Testis (tissue), 3 donors: ENCODE results near the gene RPAP2. TPM values are rescaled to one million over a fixed set of nuclear protein-coding genes. Genes with fewer than 3 reads are reported as not detected.

ENCODE experiments used
- DNase-seq: peaks from one replicate; pipeline ENCODE4 v3.0.0-alpha.2; 2019
- H3K27ac ChIP-seq, 2 donors: fragments of 200-600 bp; sonication (generic); one replicate each; pipeline ENCODE4 v1.5.1; 2019
- H3K27me3 ChIP-seq: fragments of 200-600 bp; sonication (generic); one replicate; pipeline ENCODE4 v1.5.1; 2019
- H3K36me3 ChIP-seq: fragments of 200-600 bp; sonication (generic); one replicate; pipeline ENCODE4 v1.5.1; 2017; ENCODE audit warnings: low read depth; ENCODE audit errors: missing control alignments
- H3K4me1 ChIP-seq: fragments of 200-600 bp; sonication (generic); one replicate; pipeline ENCODE4 v1.5.1; 2019
- H3K4me3 ChIP-seq, 2 donors: fragments of 200-600 bp; sonication (generic); one replicate each; pipeline ENCODE4 v1.5.1; 2017 to 2019
- H3K9me3 ChIP-seq: fragments of 200-600 bp; sonication (generic); one replicate; pipeline ENCODE4 v1.5.1; 2017
- CTCF ChIP-seq, 3 experiments: fragments of 450-650 bp in 2 of 3; fragments of 200-600 bp in 1 of 3; sonication (generic) in 1 of 3; IDR thresholded peaks; one replicate each; pipeline ENCODE4 v1.5.1; 2016 to 2019; ENCODE audit warnings: antibody characterized with exemption in 3 of 3, mild to moderate bottlenecking in 2 of 3, moderate library complexity in 1 of 3
- POLR2A ChIP-seq: fragments of 450-650 bp; IDR thresholded peaks from one replicate; pipeline ENCODE4 v1.6.1; 2017; ENCODE audit warnings: antibody characterized with exemption, mild to moderate bottlenecking, moderate library complexity
- WGBS, 2 donors: methylation state at CpG; one replicate each; pipeline ENCODE4 v1.1.5; 2018; 5-methylcytosine and 5-hydroxymethylcytosine counted together
- intact Hi-C: fragments of 100-400 bp; cut with DNase I; formaldehyde crosslinking; loops from one replicate; pipeline ENCODE4 v1.15.1; 2023; ENCODE audit warnings: low total_unique reads
- polyA plus RNA-seq: library from polyadenylated mRNA; stranded (reverse); fragments of 350-450 nt; fragmentation: Illumina TruSeq; extraction: RNeasy Lipid Tissue Mini Kit (QIAGEN cat#74804); gene quantifications from one replicate; pipeline ENCODE4 v1.2.3, GENCODE V29; 2014; ENCODE audit warnings: low read depth, low replicate concordance; ENCODE audit not compliant: insufficient read depth
- total RNA-seq, 2 donors: library from RNA; depleted of rRNA; stranded (reverse); fragments of >200 nt; gene quantifications; one replicate each; pipeline ENCODE4 v1.2.3, GENCODE V29; 2016

Gene RPAP2
- total and polyA plus RNA-seq, 3 donors from 2014 or later = 5.8 to 14.5 (median 6.1) TPM

- TF ChIP-seq CTCF (IDR thresholded peaks at IDR 0.05) (no peak), POLR2A (no peak)
- Histone ChIP-seq H3K36me3 (no peaks in the 10 kb centered on the region), H3K27me3 (no peaks in the 10 kb centered on the region), H3K27ac (no peak overlapping the region), H3K4me3 (no peak overlapping the region), H3K9me3 (no peaks in the 10 kb centered on the region), H3K4me1 (no peaks in the 10 kb centered on the region)
- intact Hi-C loops = no loop called here
- no peak for DNase-seq
- WGBS, 2 donors = 51 to 64% methylated on average over 3 of the region's 3 CpGs
Measured at GRCh38 chr1:92362970-92363369, 64.1 kb downstream of the RPAP2 start.

- Histone ChIP-seq H3K27me3 (no peaks in the 10 kb centered on the region), H3K4me1 (no peaks in the 10 kb centered on the region), H3K36me3 (no peaks in the 10 kb centered on the region), H3K4me3 (no peak overlapping the region), H3K9me3 (no peaks in the 10 kb centered on the region), H3K27ac (no peak overlapping the region)
- WGBS, 2 donors = 92 to 97% methylated on average over 3 of the region's 3 CpGs
- intact Hi-C loops = no loop called here
- no peak for DNase-seq
- TF ChIP-seq CTCF (IDR thresholded peaks at IDR 0.05) (no peak), POLR2A (no peak)
Measured at GRCh38 chr1:92363401-92363800, 64.5 kb downstream of the RPAP2 start.

- TF ChIP-seq CTCF (IDR thresholded peaks at IDR 0.05) (no peak), POLR2A (no peak)
- Histone ChIP-seq H3K27me3 (no peaks in the 10 kb centered on the region), H3K4me1 (no peaks in the 10 kb centered on the region), H3K27ac (no peak overlapping the region), H3K4me3 (no peak overlapping the region), H3K9me3 (no peaks in the 10 kb centered on the region), H3K36me3 (no peaks in the 10 kb centered on the region)
- DNase-seq = no peak
- 77 to 92% methylated on average over 4 of the region's 4 CpGs for WGBS, 2 donors
- intact Hi-C loops = no loop called here
Measured at GRCh38 chr1:92365378-92366039, 66.7 kb downstream of the RPAP2 start.

GRCh38 chr1:92366040-92366395, 67.2 kb downstream of the RPAP2 start:
- no peaks in the 10 kb centered on the region for H3K4me1 ChIP-seq
- no peak for TF ChIP-seq CTCF (IDR thresholded peaks at IDR 0.05)
- TF ChIP-seq POLR2A = no peak
- no peaks in the 10 kb centered on the region for H3K27me3 ChIP-seq
- intact Hi-C loops = no loop called here
- H3K36me3 ChIP-seq = no peaks in the 10 kb centered on the region
- no peak overlapping the region for H3K4me3 ChIP-seq
- 84 to 94% methylated on average over 2 of the region's 2 CpGs for WGBS, 2 donors
- H3K27ac ChIP-seq = no peak overlapping the region
- DNase-seq = no peak
- H3K9me3 ChIP-seq = no peaks in the 10 kb centered on the region

GRCh38 chr1:92367496-92367895, 68.6 kb downstream of the RPAP2 start:
- Histone ChIP-seq H3K4me3 (no peak overlapping the region), H3K4me1 (no peaks in the 10 kb centered on the region), H3K36me3 (no peaks in the 10 kb centered on the region), H3K9me3 (no peaks in the 10 kb centered on the region), H3K27me3 (no peaks in the 10 kb centered on the region), H3K27ac (no peak overlapping the region)
- no peak for DNase-seq
- 88 to 90% methylated on average over 3 of the region's 3 CpGs for whole genome bisulfite sequencing, 2 donors
- TF ChIP-seq POLR2A (no peak), CTCF (IDR thresholded peaks at IDR 0.05) (no peak)
- intact Hi-C loops = no loop called here
